ENCODE results near the gene PCBP2. TPM values are rescaled to one million over a fixed set of nuclear protein-coding genes. Genes with fewer than 3 reads are reported as not detected.
A peak's percentile ranks its signal among the peaks of the same experiment; 100 is the strongest.

Gene PCBP2
- polyA plus RNA-seq, 2 of the 4 experiments (the other 2 are of a cell fraction): 367 to 546 TPM

DNA sequence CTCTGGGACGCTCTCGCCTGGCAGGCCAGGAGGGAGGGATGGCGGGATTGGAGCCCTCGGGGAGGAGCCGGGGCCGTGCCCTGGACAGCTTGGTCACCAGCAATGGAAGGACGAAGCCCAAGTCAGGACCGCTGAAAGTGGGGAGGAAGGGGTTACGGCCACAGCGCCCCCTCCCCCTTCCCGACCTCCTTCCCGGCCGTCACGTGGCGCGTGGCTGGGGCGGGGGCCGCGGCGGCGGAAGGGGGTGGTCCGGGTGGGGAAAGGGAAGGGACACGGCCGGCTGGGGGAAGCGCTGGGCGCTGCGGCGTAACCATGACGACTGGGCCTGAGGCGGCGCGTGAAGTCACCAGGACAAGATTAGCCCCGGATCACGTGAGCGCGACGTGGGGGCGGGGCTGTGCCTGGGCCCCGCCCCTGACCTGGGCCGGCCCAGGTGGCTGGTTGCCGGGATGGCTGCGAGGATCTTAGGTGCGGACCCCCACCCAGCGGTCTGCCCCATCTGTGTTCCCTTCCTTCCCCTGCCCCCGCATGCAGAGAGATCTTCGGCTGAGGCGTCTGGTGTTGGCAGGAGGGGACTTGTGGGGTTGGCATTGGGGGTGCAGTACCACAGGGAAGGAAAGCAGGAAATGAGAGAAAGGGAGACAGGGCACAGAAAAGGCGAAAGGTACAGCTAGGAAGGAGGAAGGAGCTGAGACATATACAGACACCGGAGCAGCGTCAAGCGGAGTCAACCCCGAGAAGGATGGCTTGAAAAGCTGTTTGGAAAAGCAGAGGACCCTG, 41.1 kb downstream of the PCBP2 start (continued):
- peak; percentile 85 for TF ChIP-seq POLR2A (IDR thresholded peaks at IDR 0.05; ENCODE audit: low read length)
- peak; percentile 70 for TF ChIP-seq MAX (IDR thresholded peaks at IDR 0.05)
- TF ChIP-seq NPAS2 (CRISPR knock-in tag; IDR thresholded peaks at IDR 0.05; ENCODE audit: borderline replicate concordance): no peak
- TF ChIP-seq HOXB5 (CRISPR knock-in tag; IDR thresholded peaks at IDR 0.05): no peak

DNA sequence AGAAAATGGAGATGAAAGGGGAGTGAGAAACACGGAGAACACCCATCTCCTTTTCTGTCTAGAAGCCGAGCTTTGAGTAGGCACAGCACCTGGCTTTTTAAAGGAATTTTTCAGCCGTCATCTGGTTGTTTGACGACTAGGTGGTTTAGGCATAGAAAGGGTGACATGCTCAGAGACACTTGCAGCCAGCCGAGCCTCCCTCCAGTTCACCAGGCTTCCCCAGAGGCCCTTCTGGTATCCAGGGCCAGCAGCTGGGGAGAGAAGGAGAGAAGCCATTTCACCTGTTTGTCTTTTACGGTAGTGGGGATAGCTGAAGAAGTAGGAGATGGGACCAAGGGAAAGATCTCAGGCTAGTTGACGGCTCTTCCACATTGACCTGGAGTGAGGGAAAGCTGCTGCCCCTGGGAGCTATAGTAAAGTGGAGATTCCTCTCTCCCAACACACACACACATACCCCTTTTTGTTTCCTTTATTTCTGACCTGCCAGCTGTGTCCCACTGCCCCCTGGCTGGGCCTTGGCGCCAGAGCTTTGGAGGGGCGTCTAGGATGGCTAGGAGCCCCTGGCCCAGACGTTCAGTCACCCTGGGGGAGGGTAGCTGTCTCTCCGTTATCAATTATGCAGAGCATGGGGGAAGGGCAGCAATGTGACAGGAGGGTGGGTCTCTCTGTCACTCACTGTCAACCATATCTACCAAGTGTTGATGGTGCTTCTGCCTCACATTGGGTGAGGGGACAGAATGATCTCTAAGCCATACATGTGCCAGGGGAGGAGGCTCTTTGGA, 41.9 kb downstream of the PCBP2 start:
- H3K27ac ChIP-seq: peak overlapping the region; percentile 89 to 91

GRCh38 chr12:53495903-53496751, 44.2 kb downstream of the PCBP2 start:
- Histone ChIP-seq H3K27ac (peak overlapping the region; percentile 63 to 79), H3K4me2 (peak overlapping the region; percentile 56), H3K4me1 (peaks cover 49% of the 10 kb centered on the region), H3K4me3 (peak overlapping the region; percentile 13; the same call in 1 of the 3 replicates), H3K9me3 (no peaks in the 10 kb centered on the region)
- ChIA-PET CTCF (interaction anchor here (1.4 to 8.4 kb wide), 4 partner anchors 14 to 172 kb away, joined by 7 to 53 read pairs (median 19); partner anchors contain the start of gene NPFF), POLR2A (no interaction called here)
- 26% methylated on average over 5 of the region's 5 CpGs for WGBS (ENCODE audit: missing lambda C conversion rate)
- FAIRE-seq: no peak
- DNase-seq (ENCODE audit: low read depth in 1 of 2, low spot score in 1 of 2): peak; percentile 36 to 88
- ATAC-seq: peak in 1 of 2 experiments; percentile 22; a peak in 3 of 6 replicates
- TF ChIP-seq JUN (IDR thresholded peaks at IDR 0.05): no peak
- peak; percentile 85 for TF ChIP-seq USF2 (IDR thresholded peaks at IDR 0.05)

More for the DNA sequence above, 41.9 kb downstream of the PCBP2 start:
- no peak for FAIRE-seq
- peak in 1 of 2 experiments; percentile 4; a peak in 1 of 6 replicates for ATAC-seq
- no peak for DNase-seq (ENCODE audit: low read depth in 1 of 2, low spot score in 1 of 2)
- Histone ChIP-seq H3K9me3 (no peaks in the 10 kb centered on the region), H3K4me3 (peak overlapping the region; percentile 60), H3K4me1 (peaks cover 55% of the 10 kb centered on the region), H3K4me2 (peak overlapping the region; percentile 89)
- TF ChIP-seq SMC3 (IDR thresholded peaks at IDR 0.05) (no peak), ZNF302 (CRISPR knock-in tag; IDR thresholded peaks at IDR 0.05) (no peak), POLR2A (IDR thresholded peaks at IDR 0.05; ENCODE audit: low read length) (peak; percentile 24; the same call in 1 of the 2 replicates)
- 50% methylated on average over 11 of the region's 11 CpGs for WGBS (ENCODE audit: missing lambda C conversion rate)
- ChIA-PET CTCF (interaction anchor here (0.7 to 8.4 kb wide), 11 partner anchors 10 to 455 kb away, joined by 3 to 53 read pairs (median 4); partner anchors contain the start of gene NPFF), POLR2A (interaction anchor here (0.6 to 3.4 kb wide), 3 partner anchors 11 to 168 kb away, joined by 3 to 21 read pairs (median 3); no protein-coding TSS in a partner anchor)

- Histone ChIP-seq H3K9me3 (no peaks in the 10 kb centered on the region), H3K4me3 (peak overlapping the region; percentile 13; the same call in 1 of the 3 replicates), H3K4me2 (peak overlapping the region; percentile 56), H3K4me1 (peaks cover 50% of the 10 kb centered on the region), H3K27ac (peak overlapping the region; percentile 35 to 79; a peak in 4 of 6 replicates)
- ATAC-seq: no peak
- WGBS (ENCODE audit: missing lambda C conversion rate): 21% methylated on average over 1 of the region's 1 CpG
- POLR2A ChIA-PET: no interaction called here
- FAIRE-seq: no peak
- CTCF ChIA-PET: interaction anchor here (1.4 to 8.4 kb wide), 3 partner anchors 13 to 173 kb away, joined by 7 to 53 read pairs (median 27); partner anchors contain the start of gene NPFF
- no peak for TF ChIP-seq RAD21 (conservative IDR thresholded peaks at IDR 0.05 in 1 of 2, IDR thresholded peaks at IDR 0.05 in 1 of 2)
- TF ChIP-seq RNF2 (IDR thresholded peaks at IDR 0.05; ENCODE audit: borderline replicate concordance, low read depth): no peak
- no peak for TF ChIP-seq ZC3H11A (IDR thresholded peaks at IDR 0.05)
- no peak for TF ChIP-seq POLR2A (IDR thresholded peaks at IDR 0.05; ENCODE audit: low read length)
- TF ChIP-seq CHD4 (IDR thresholded peaks at IDR 0.05; ENCODE audit: borderline replicate concordance): no peak
- TF ChIP-seq NPAS2 (CRISPR knock-in tag; IDR thresholded peaks at IDR 0.05; ENCODE audit: borderline replicate concordance): no peak
- TF ChIP-seq HDAC2 (IDR thresholded peaks at IDR 0.05): no peak
- peak in 1 of 2 experiments; percentile 42; a peak in 1 of 4 replicates for TF ChIP-seq CEBPB (IDR thresholded peaks at IDR 0.05)
- DNase-seq (ENCODE audit: low read depth in 1 of 2, low spot score in 1 of 2): no peak
Measured at GRCh38 chr12:53496752-53497032, 44.8 kb downstream of the PCBP2 start.

All from A549 (cell line).